GM19395 (cell line): ENCODE data around the gene SAMD11.
A peak's percentile ranks its signal among the peaks of the same experiment; 100 is the strongest.
"Not testable (repeated sequence)": the region's sequence is repeated elsewhere in the genome, so short reads cannot be mapped to it uniquely, and the experiment has no call there.

Experiments
- ATAC-seq: cut with Tn5 transposase; IDR thresholded peaks from one replicate; pipeline ENCODE4 v1.9.1; 2021; ENCODE audit warnings: mild to moderate bottlenecking, moderate library complexity; ENCODE audit not compliant: unreplicated experiment

SAMD11 gene

DNA sequence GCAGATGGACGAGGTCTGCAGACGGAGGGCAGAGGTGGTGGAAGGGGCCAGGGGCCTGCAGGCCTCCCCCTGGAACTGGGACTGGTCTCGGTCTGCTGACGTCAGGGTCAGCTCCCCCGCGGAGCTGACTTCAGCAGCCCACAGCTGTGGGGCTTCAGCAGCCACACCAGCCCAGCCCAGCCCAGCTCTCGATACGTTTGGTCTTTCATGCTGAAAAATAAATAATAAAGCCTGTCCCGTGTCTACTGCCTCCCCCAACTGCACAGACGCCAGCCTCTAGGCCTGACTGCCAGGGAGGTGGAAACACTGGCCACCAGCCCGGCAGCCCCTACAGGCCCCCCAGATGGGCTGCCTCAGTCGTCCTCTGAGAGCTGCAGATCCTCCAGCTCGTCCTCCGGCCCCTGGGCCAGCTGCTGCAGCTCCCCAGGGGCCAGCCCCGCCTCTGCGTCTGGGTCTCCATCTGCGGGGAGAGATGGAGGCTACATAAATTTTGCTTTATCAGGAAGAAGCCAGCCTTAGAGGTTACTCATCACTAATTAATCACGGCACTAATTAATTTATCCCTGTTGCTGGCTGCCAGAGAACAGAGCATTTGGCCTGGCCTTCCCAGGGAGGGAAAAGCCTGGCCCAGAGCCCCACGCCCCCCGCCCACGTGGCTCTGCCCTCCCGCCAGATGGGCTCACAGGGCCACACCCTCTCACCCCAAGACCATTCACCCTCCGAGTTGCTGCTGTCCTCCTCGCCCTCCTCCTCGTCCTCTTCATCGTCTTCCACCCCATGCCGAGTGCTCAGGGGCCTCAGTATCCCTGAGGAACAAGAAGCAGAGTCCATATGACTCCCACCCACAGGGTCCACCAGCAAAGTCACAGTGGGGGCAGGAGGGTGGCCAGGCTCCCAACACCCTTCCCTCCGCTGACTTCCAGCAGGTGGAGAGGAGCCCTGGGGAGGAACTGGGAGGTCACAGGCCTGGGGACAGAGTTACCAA lies 20.9 kb downstream of the SAMD11 start:
- no peak for ATAC-seq

DNA sequence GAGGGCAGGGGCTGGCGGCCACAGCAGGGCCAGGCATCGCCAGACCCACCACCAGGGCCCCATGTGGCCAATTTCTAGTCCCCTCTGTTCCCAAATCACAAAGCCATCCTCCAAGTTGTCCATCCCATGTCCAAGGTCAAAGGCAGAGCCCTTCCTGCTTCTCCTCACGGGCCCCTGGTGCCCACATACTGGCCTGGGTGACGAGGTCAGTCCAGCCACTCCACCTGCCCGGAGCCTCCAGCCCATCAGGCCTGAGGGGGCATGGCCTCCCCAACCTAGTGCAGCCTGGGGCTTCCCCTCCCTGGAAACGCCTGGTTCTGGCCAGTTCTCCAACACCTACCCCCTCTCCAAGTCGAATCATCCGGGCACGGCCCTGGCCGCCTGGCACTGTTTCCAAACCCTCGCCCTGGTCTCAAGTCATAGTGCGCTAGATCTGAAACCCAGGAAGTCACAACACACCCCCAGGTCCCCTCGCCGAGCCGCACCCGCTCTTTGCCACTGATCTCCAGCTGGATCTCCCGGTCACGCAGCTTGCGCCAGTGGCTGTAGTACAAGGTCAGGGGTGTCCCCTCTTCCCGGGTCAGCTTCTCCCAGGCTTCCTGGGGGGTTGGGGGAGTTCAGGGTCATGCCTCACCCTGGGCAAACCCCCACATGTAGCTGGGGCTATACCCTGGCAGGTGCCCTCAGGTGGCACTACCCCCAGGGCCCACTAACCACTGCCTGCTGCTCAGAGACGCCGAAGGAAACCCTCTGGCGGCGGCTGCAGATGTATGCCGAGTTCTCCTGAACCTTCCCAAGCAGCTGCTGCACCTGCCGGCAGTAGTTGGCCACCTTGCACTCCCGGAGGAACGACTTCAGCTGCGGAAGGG lies 22.2 kb downstream of the SAMD11 start:
- ATAC-seq, result no peak

DNA sequence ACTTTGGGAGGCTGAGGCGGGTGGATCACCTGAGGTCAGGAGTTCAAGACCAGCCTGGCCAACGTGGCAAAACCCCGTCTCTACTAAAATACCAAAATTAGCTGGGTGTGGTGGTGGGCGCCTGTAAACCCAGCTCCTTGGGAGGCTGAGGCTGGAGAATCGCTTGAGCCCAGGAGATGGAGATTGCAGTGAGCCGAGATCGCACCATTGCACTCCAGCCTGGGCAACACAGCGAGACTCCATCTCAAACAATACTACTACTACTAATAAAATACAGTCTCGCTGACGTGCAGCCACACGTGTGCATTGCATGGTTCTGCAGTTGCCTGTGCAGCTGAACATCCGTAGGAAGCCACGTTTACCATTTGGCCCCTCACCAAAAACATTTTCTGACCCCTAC lies 23.1 kb downstream of the SAMD11 start:
- ATAC-seq, result not testable (repeated sequence)

DNA sequence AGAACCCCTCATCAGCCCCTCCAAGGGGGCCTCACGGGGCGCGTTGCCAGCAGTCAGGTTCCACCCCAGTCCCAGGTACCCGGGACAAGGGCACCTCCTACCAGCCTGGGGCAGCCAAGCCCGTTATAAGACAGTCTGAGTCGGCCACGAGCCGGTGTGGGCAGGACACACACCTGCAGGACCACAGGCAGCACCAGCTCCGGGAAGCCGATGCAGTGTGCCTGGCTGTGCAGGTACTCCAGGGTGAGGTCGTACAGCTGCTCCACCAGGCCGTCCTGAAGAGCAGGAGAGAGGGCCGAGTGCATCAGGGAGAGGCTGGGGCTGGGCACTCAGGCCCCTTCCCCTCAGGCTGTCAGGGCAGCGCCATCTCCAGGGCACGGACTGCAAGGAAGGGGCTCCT lies 24.2 kb downstream of the SAMD11 start:
- ATAC-seq, result no peak

DNA sequence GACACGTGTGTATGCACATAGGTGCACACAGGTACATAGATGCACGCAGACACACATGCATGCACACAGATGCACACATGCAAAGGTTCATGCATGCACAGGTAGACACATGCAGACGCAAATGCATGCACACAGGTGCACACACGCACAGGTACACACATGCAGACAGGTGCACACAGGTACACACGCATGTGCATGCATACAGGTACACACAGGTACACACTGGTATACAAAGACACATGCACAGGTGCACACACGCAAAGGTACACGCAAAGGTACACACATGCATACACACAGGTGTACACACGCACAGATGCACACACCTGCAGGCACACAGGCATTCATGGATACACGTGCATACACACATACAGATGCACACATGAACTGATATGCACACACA lies 26.5 kb downstream of the SAMD11 start:
- no peak for ATAC-seq

DNA sequence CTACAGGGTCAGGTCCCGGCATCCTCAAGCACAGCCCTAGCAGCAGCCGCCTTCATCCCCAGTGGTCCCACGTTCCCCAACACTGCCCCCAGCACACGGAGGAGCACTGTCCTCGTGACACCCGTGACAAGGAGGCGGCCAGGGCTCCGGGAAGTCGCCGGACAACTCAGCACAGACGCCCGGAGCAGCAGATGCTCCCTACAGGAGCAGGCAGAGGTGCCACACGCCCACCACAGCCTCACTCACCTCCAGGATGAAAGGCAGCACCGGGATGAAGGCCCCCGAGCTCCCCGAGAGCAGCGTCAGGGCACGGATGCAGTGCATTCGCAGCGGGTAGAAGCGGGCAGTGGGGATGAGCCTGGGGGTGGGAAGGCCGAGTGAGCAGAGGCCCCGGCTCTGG lies 27.2 kb downstream of the SAMD11 start:
- ATAC-seq, result no peak

GRCh38 chr1:951364-951763 lies 27.6 kb downstream of the SAMD11 start:
- ATAC-seq, result no peak

GRCh38 chr1:952201-952600 lies 28.5 kb downstream of the SAMD11 start:
- ATAC-seq, result no peak

GRCh38 chr1:952603-953002 lies 28.9 kb downstream of the SAMD11 start:
- no peak for ATAC-seq

DNA sequence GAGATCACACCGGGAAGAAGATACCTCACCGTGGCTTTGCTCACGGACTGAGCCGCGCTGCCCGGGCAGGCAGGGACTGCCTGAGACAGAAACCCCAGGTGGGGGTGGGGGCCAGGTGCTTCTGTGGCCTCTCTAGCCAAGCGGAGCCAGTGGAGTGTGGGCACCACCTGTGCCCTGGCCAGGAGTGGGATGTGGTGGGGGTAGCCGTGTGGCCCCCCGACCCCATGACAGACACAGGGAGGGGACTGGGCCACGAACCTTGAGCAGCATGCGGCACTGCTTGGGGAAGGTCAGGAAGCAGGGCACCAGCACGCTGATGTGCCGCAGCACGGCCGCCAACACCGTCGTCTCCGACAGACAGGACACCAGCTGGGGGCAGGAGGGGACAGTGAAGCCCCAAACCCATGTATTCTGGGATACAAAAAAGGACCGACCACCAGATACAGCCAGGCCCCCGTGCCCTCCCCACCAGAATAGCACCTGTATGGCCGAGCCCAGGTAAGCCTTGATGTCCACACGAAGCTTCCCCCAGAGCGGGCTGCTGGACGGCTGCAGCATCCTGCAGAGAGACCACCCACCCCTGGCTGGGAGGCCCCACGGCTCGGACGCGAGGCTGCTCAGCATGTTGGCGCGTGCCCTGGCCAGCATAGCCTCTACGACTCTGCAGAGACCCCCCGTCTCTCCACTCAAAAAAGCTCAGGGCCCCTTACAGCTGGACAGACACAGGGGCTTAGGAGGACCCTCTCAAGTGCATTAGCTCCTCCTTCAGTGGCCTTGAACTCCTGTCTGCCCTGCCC lies 30.0 kb downstream of the SAMD11 start:
- ATAC-seq, result no peak

GRCh38 chr1:954927-955326 lies 31.2 kb downstream of the SAMD11 start:
- ATAC-seq, result no peak

DNA sequence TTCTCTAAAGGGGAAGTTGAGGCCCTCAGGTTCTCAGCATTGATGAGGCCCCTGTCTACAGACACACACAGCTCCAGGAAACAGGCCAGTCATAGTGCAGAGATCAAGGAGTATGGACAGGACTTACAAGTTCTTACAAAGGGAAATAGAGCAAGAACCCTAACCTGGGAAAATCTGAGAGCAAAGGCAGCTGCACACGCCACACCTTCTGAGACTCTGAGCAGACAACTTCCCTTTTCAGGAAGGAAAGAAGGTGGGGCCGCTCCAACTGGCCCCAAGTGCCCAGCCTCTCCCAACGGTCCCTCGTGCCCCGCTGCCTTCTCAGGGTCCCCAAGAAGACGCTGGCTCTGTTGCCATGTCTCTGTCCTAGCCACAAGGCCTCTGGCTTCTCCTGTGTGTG lies 31.8 kb downstream of the SAMD11 start:
- ATAC-seq, result no peak

- no peak for ATAC-seq
Observed at GRCh38 chr1:956636-957035, 32.9 kb downstream of the SAMD11 start.

GRCh38 chr1:958823-959730 lies 35.4 kb downstream of the SAMD11 start, which contains the start of gene NOC2L:
Gene NOC2L, minus strand, starts transcription at chr1:959256. Its CDS starts 16 bp downstream, at chr1:959240.
- ATAC-seq, result peak; percentile 66

GRCh38 chr1:959731-960362 lies 36.1 kb downstream of the SAMD11 start:
- no peak for ATAC-seq

GRCh38 chr1:960363-961131 lies 36.8 kb downstream of the SAMD11 start, which contains the start of gene KLHL17:
Gene KLHL17, plus strand, starts transcription at chr1:960584. Its CDS starts 110 bp downstream, at chr1:960694.
- peak; percentile 53 for ATAC-seq

DNA sequence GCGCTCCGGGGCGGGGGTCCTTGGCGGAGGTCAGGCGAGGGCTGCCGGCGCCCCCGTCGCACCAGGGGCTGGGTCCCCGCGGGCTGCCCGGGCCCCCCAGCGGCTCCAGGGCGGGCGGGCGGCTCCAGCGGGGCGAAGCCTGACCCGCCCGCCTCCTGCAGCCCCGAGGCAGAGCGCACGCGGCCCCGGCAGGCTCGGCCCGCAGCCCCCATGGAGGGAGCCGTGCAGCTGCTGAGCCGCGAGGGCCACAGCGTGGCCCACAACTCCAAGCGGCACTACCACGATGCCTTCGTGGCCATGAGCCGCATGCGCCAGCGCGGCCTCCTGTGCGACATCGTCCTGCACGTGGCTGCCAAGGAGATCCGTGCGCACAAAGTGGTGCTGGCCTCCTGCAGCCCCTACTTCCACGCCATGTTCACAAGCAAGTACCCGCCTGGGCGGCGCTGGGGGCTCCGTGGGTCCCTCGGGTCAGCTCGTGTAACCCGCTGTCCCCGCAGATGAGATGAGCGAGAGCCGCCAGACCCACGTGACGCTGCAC lies 37.5 kb downstream of the SAMD11 start:
- no peak for ATAC-seq
